Dendritic cell treated with granulocyte-macrophage colony-stimulating factor and Interleukin-4, amounts not matched to agents 40 ng/mL and 50 ng/mL, for 4 days (primary cell): ENCODE measurements around the gene UGT2A2.

Experiments used
- H3K27ac Mint-ChIP-seq: one replicate; pipeline ENCODE4 v1.8.0; 2022; ENCODE audit warnings: mild to moderate bottlenecking, mixed read lengths
- H3K27me3 Mint-ChIP-seq: one replicate; pipeline ENCODE4 v1.8.0; 2022; ENCODE audit warnings: mild to moderate bottlenecking, mixed read lengths
- H3K36me3 Mint-ChIP-seq: one replicate; pipeline ENCODE4 v1.8.0; 2022; ENCODE audit warnings: low read depth, mixed read lengths
- H3K4me1 Mint-ChIP-seq: one replicate; pipeline ENCODE4 v1.8.0; 2022; ENCODE audit warnings: low read depth, mixed read lengths
- H3K4me3 Mint-ChIP-seq: one replicate; pipeline ENCODE4 v1.8.0; 2022; ENCODE audit warnings: mild to moderate bottlenecking, moderate library complexity, mixed read lengths
- H3K9me3 Mint-ChIP-seq: one replicate; pipeline ENCODE4 v1.8.0; 2022; ENCODE audit warnings: mixed read lengths
- intact Hi-C: fragments of 100-400 bp; cut with micrococcal nuclease; formaldehyde crosslinking; loops from one replicate; pipeline ENCODE4 v1.15.0; 2022

The UGT2A2 gene

GRCh38 chr4:69601065-69601464, 38.4 kb downstream of the UGT2A2 start:
- Mint-ChIP-seq H3K4me1 (no peaks in the 10 kb centered on the region), H3K27ac (no peak overlapping the region), H3K36me3 (no peaks in the 10 kb centered on the region), H3K9me3 (peaks cover 12% of the 10 kb centered on the region), H3K4me3 (no peak overlapping the region), H3K27me3 (no peaks in the 10 kb centered on the region)
- intact Hi-C loops, result no loop called here

DNA sequence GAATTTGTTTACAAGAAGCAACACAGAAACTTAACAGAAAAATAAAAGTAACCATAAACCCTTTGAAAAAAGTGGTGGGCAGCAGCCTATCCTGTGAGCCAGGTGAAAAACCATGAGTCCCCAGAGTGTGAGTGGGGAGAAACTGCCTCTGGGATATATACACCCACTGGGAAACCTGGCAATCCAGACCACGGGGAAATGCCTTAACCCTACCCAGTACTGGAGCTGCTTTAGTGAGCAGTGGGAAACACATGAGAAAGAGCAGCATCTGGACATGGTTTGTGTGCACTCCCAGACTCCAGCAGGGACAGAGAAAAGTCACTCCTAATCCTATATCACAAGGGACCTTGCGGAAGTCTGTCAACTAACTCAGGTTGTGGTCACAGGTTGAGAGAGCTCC, 39.4 kb downstream of the UGT2A2 start:
- intact Hi-C loops, result no loop called here
- Mint-ChIP-seq H3K4me1 (no peaks in the 10 kb centered on the region), H3K27me3 (no peaks in the 10 kb centered on the region), H3K9me3 (peaks cover 2% of the 10 kb centered on the region), H3K4me3 (no peak overlapping the region), H3K36me3 (no peaks in the 10 kb centered on the region), H3K27ac (no peak overlapping the region)

- Mint-ChIP-seq H3K4me1 (no peaks in the 10 kb centered on the region), H3K9me3 (no peaks in the 10 kb centered on the region), H3K36me3 (no peaks in the 10 kb centered on the region), H3K27ac (no peak overlapping the region), H3K4me3 (no peak overlapping the region), H3K27me3 (no peaks in the 10 kb centered on the region)
- intact Hi-C loops, result no loop called here
Measured at GRCh38 chr4:69594382-69594781, 45.1 kb downstream of the UGT2A2 start.

DNA sequence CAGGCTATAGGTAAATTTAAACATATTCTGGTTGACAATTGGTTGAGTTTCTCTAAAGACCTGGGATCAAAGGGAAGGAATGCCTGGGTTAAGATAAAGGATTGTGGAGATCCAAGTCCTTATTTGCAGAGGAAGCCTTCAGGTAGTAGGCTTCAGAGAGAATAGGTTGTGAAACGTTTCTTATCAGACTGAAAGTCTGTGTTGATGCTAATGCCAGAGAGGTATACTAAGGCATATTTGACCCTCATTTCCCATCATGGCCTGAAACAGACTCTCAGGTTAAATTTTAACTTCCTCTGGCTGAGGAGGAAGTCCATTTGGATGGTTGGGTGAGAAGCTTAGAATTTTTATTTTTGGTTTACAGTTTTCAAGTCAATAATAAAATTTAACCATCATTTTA, 48.1 kb downstream of the UGT2A2 start:
- intact Hi-C loops, result no loop called here
- no peaks in the 10 kb centered on the region for H3K27me3 Mint-ChIP-seq
- H3K4me3 Mint-ChIP-seq, result no peak overlapping the region
- no peaks in the 10 kb centered on the region for H3K36me3 Mint-ChIP-seq
- no peaks in the 10 kb centered on the region for H3K4me1 Mint-ChIP-seq
- no peak overlapping the region for H3K27ac Mint-ChIP-seq
- no peaks in the 10 kb centered on the region for H3K9me3 Mint-ChIP-seq

DNA sequence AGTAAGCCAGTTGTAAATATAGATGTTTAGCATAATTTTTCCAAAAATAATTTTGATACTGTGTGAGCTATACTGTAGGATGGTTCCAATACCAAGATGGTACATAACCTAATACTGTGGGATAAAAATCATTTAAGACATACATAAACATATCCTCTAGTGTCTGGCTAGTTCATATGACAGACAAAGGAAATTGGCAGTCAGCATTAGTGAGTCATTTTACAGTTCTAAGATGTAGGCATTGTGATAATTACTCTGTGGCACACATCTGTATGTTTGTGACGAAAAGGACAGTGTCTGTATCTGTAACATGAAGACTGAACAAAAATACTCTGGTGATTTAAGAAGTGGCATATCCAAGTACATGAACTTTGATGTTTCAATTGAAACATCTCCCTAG, 49.6 kb downstream of the UGT2A2 start:
- Mint-ChIP-seq H3K4me1 (no peaks in the 10 kb centered on the region), H3K27me3 (no peaks in the 10 kb centered on the region), H3K36me3 (no peaks in the 10 kb centered on the region), H3K4me3 (no peak overlapping the region), H3K9me3 (no peaks in the 10 kb centered on the region), H3K27ac (no peak overlapping the region)
- intact Hi-C loops, result no loop called here

DNA sequence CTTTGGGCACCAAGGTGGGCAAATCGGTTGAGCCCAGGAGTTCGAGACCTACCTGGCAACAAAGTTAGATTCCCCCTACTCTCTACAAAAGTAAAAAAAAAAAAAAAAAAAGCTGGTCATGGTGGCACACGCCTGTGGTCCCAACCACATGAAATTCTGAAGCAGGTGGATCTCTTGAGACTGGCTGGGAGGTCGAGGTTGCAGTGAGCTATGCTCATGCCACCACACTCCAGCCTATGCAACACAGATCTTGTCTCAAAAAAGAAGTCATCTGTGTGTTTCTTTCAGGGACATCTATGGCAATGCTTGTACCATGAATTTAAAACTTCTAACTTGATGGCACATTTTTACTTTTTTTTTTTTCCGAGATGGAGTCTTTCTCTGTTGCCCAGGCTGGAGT, 55.3 kb downstream of the UGT2A2 start:
- Mint-ChIP-seq H3K27me3 (no peaks in the 10 kb centered on the region), H3K4me3 (no peak overlapping the region), H3K27ac (no peak overlapping the region), H3K36me3 (no peaks in the 10 kb centered on the region), H3K4me1 (no peaks in the 10 kb centered on the region), H3K9me3 (no peaks in the 10 kb centered on the region)
- intact Hi-C loops, result no loop called here

DNA sequence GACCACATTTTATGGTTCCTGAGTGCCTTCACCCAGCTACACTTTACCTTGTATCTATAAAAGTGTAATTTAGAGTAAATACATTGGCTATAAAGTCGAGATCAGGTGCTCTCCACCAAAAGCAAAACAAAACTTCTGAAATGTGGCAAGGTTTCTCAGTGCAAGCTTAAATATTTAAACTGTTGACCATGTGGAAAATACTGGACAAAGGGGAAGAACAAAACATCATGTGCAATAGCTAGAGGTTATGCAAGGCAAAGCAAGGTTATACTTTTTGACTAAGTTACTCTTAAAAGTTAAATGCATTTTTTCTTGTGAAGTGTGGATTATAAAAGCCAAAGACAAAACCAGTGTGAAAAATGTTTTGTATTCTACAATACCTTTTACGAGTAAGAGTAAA, 55.9 kb downstream of the UGT2A2 start:
- intact Hi-C loops, result no loop called here

DNA sequence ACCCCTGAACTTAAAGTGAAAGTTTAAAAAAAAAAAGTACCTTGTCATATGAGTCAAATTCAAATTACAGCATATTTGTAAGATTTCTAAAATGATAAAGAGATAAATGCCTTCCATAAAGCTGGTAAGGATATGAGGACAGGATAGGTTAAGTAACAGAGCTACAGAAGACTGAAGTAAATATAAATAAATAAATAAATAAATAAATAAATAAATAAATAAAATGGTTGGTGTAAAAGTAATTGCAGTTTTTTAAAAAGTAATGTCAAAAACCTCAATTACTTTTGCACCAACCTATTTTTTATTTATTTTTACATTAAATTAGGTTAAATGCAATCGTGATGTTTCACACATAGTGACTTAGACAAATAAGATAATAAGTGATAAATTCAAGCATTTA, 62.2 kb downstream of the UGT2A2 start:
- Mint-ChIP-seq H3K4me3 (no peak overlapping the region), H3K27me3 (no peaks in the 10 kb centered on the region), H3K4me1 (no peaks in the 10 kb centered on the region), H3K27ac (no peak overlapping the region), H3K9me3 (no peaks in the 10 kb centered on the region), H3K36me3 (no peaks in the 10 kb centered on the region)
- intact Hi-C loops, result no loop called here

More for the DNA sequence above, 55.9 kb downstream of the UGT2A2 start:
- Mint-ChIP-seq H3K4me3 (no peak overlapping the region), H3K27ac (no peak overlapping the region), H3K4me1 (no peaks in the 10 kb centered on the region), H3K27me3 (no peaks in the 10 kb centered on the region), H3K36me3 (no peaks in the 10 kb centered on the region), H3K9me3 (no peaks in the 10 kb centered on the region)

GRCh38 chr4:69576251-69576877, 63.1 kb downstream of the UGT2A2 start:
- H3K9me3 Mint-ChIP-seq, result no peaks in the 10 kb centered on the region
- no peaks in the 10 kb centered on the region for H3K4me1 Mint-ChIP-seq

GRCh38 chr4:69568787-69569186, 70.7 kb downstream of the UGT2A2 start:
- intact Hi-C loops, result no loop called here

More at GRCh38 chr4:69576251-69576877, 63.1 kb downstream of the UGT2A2 start:
- no peak overlapping the region for H3K4me3 Mint-ChIP-seq
- H3K27ac Mint-ChIP-seq, result no peak overlapping the region
- intact Hi-C loops, result no loop called here
- H3K27me3 Mint-ChIP-seq, result no peaks in the 10 kb centered on the region
- H3K36me3 Mint-ChIP-seq, result no peaks in the 10 kb centered on the region

GRCh38 chr4:69563424-69563823, 76.0 kb downstream of the UGT2A2 start:
- Mint-ChIP-seq H3K27me3 (no peaks in the 10 kb centered on the region), H3K27ac (no peak overlapping the region), H3K36me3 (no peaks in the 10 kb centered on the region), H3K4me3 (no peak overlapping the region), H3K9me3 (peaks cover 7% of the 10 kb centered on the region), H3K4me1 (no peaks in the 10 kb centered on the region)
- intact Hi-C loops, result no loop called here

More at GRCh38 chr4:69568787-69569186, 70.7 kb downstream of the UGT2A2 start:
- Mint-ChIP-seq H3K4me1 (no peaks in the 10 kb centered on the region), H3K27ac (no peak overlapping the region), H3K4me3 (no peak overlapping the region), H3K27me3 (no peaks in the 10 kb centered on the region), H3K9me3 (no peaks in the 10 kb centered on the region), H3K36me3 (no peaks in the 10 kb centered on the region)

DNA sequence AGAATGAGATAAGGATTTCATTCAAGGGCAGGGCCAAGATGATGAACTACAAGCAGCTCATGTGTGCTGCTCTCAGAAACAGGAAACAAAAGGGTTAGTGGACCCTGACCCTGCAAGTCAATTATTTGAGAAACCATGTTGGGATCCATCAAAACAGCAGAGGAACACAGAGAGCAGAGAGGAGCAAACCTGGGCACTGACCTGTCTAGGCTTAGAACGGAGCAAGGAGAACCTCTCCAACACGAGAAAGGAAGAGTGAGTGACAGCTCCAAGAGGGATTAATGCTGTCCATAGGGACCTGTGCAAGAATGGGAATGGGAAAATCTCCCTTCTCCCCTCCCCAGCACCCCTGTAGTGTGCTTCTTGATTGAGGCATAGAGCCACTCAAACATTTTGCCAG, 89.8 kb downstream of the UGT2A2 start:
- no peak overlapping the region for H3K4me3 Mint-ChIP-seq
- no peaks in the 10 kb centered on the region for H3K9me3 Mint-ChIP-seq
- H3K4me1 Mint-ChIP-seq, result no peaks in the 10 kb centered on the region
- intact Hi-C loops, result no loop called here
- no peaks in the 10 kb centered on the region for H3K36me3 Mint-ChIP-seq
- no peaks in the 10 kb centered on the region for H3K27me3 Mint-ChIP-seq
- no peak overlapping the region for H3K27ac Mint-ChIP-seq

DNA sequence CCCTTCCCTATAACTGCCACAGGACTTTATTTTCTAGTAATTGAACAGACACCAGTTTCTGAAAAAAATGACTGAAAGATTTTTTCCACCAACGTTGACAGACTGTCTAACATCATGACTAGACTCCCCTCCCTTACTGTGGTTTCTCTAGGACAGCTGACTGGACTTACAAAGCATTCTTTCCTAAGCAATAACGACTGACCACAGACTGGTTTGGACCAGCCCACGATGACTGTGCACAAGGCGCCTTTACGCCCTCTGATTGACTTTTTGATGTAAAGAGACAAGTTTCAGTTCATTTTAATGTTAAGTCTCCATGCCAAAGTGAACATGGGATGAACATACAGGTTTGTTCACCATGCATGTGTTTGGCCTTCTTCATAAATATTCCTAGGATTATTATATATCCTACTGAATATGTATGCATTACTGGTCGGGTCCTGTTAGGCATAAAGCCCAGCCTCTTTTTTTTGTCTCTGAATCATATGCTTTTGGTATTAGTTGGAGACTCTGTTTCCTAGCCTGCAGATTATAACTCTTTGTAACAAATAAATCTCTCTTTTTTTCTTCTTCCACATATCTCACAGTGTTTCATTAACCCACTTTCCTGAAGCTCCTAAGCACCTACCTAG, 93.2 kb downstream of the UGT2A2 start:
- no peak overlapping the region for H3K4me3 Mint-ChIP-seq
- intact Hi-C loops, result no loop called here

More for the DNA sequence above, 93.2 kb downstream of the UGT2A2 start:
- Mint-ChIP-seq H3K27me3 (no peaks in the 10 kb centered on the region), H3K4me1 (no peaks in the 10 kb centered on the region), H3K36me3 (no peaks in the 10 kb centered on the region), H3K27ac (no peak overlapping the region), H3K9me3 (no peaks in the 10 kb centered on the region)
